ENCODE measurements around the gene UROC1. TPM values are rescaled to one million over a fixed set of nuclear protein-coding genes. Genes with fewer than 3 reads are reported as not detected.

UROC1 gene
- total RNA-seq, 1 donor from 2014 or later, result not detected

GRCh38 chr3:126451511-126451910 lies 66.1 kb downstream of the UROC1 start:
- H3K9me3 ChIP-seq, result no peaks in the 10 kb centered on the region
- peak in 1 of 2 donors; percentile 56 for DNase-seq (ENCODE audit: low spot score in 2 of 2)
- H3K27ac ChIP-seq, result no peak overlapping the region
- no peaks in the 10 kb centered on the region for H3K4me1 ChIP-seq
- peaks cover 40 to 68% of the 10 kb centered on the region in 2 donors for H3K36me3 ChIP-seq
- H3K4me3 ChIP-seq, result no peak overlapping the region
- intact Hi-C loops (cut with DNase I), result no loop called here
- TF ChIP-seq CTCF (IDR thresholded peaks at IDR 0.05), result no peak
- no peaks in the 10 kb centered on the region for H3K27me3 ChIP-seq

DNA sequence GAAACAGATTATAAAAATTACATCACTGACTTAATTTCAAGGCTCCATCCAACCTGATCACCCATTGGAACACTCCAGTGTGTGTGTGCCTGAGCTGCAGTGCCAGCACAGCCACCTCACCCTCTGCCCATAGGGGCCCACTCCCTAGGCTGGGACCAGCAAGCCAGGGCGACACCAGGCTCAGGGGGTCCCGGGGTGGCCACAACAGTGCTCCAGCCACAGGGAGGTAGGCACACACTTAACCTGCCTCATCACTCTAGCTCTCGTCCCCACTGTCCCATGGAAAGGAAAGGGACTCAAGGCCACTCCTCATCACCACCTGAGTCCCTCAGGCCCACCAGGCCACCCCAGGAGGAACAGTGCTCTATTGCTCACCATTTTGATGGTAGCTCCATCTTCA lies 66.8 kb downstream of the UROC1 start:
- H3K27me3 ChIP-seq, result no peaks in the 10 kb centered on the region
- H3K9me3 ChIP-seq, result no peaks in the 10 kb centered on the region
- intact Hi-C loops (cut with DNase I), result no loop called here
- H3K4me1 ChIP-seq, result no peaks in the 10 kb centered on the region
- peaks cover 32 to 62% of the 10 kb centered on the region in 2 donors for H3K36me3 ChIP-seq
- H3K4me3 ChIP-seq, result no peak overlapping the region
- no peak for TF ChIP-seq CTCF (IDR thresholded peaks at IDR 0.05)
- peak in 1 of 2 donors; percentile 47 for DNase-seq (ENCODE audit: low spot score in 2 of 2)
- H3K27ac ChIP-seq, result no peak overlapping the region

DNA sequence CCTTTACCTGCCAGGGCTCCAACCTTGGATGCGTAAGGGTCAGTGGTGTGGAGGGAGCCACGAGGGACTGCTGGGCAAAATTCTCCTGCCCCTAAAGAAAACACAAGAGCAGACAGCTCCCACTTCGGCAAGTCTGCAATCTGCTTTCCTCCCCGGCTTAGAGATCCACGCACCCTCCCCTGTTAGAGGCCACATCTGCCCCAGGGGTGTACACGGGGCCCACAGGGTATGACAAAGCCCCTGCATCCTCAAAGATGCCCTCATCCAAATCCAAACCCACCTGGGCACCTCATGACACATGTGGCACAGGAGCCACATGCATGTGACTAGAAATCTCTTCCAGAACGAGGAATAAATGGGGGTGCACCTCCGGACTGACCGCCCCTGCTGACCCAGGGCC lies 67.4 kb downstream of the UROC1 start:
- no peak overlapping the region for H3K4me3 ChIP-seq
- peaks cover 32 to 62% of the 10 kb centered on the region in 2 donors for H3K36me3 ChIP-seq
- TF ChIP-seq CTCF (IDR thresholded peaks at IDR 0.05), result no peak
- DNase-seq (ENCODE audit: low spot score in 2 of 2), result peak in 1 of 2 donors; percentile 42
- H3K9me3 ChIP-seq, result no peaks in the 10 kb centered on the region
- H3K27me3 ChIP-seq, result no peaks in the 10 kb centered on the region
- no peaks in the 10 kb centered on the region for H3K4me1 ChIP-seq
- no peak overlapping the region for H3K27ac ChIP-seq
- intact Hi-C loops (cut with DNase I), result no loop called here

DNA sequence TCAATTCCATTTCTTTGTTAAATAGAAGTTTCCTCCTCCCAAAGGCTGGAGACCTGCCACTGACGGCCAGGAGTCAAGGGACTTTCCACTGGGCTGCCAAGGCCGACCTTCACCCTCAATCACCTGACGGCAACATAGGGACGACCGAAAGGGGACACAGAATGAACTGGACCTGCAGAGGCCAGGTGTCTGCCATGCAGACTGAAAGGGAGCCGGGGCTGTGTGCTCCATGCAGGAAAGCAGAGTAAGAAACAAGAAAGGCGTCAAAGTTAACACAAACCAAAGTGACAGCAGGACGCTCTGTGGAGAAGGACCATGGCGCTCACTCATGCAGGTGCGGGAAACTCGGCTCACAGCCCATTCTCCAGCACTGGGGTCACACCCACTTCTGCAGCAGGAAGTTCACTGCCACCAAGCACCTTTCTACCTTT lies 67.9 kb downstream of the UROC1 start:
- peaks cover 32 to 62% of the 10 kb centered on the region in 2 donors for H3K36me3 ChIP-seq
- H3K4me3 ChIP-seq, result no peak overlapping the region
- no peaks in the 10 kb centered on the region for H3K4me1 ChIP-seq
- no peak for TF ChIP-seq CTCF (IDR thresholded peaks at IDR 0.05)
- intact Hi-C loops (cut with DNase I), result no loop called here
- no peak for DNase-seq (ENCODE audit: low spot score in 2 of 2)
- no peaks in the 10 kb centered on the region for H3K27me3 ChIP-seq
- no peaks in the 10 kb centered on the region for H3K9me3 ChIP-seq
- H3K27ac ChIP-seq, result no peak overlapping the region

DNA sequence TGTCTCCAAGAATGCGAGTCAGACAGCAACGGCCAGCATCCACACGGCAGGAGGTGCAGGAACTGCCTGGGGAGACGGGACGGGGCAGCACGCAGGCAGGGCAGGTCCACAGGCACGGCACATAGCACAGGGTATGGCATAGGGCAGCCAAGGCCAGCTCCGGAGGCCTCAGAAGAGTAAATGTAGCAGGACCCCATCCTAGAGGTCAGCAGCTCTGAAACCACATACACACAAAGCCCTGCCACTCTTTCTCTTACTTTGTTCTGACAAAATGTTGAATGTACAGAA lies 68.7 kb downstream of the UROC1 start:
- Histone ChIP-seq H3K27me3 (no peaks in the 10 kb centered on the region), H3K27ac (no peak overlapping the region), H3K4me1 (no peaks in the 10 kb centered on the region), H3K9me3 (no peaks in the 10 kb centered on the region), H3K4me3 (no peak overlapping the region), H3K36me3 (peaks cover 32 to 55% of the 10 kb centered on the region in 2 donors)
- DNase-seq (ENCODE audit: low spot score in 2 of 2), result peak in 1 of 2 donors; percentile 49
- intact Hi-C loops (cut with DNase I), result no loop called here
- TF ChIP-seq CTCF (IDR thresholded peaks at IDR 0.05), result no peak

Measured in ascending aorta (tissue), 2 donors.